ENCODE measurements around the gene PCGF3.
A peak's percentile ranks its signal among the peaks of the same experiment; 100 is the strongest.

PCGF3 gene

DNA sequence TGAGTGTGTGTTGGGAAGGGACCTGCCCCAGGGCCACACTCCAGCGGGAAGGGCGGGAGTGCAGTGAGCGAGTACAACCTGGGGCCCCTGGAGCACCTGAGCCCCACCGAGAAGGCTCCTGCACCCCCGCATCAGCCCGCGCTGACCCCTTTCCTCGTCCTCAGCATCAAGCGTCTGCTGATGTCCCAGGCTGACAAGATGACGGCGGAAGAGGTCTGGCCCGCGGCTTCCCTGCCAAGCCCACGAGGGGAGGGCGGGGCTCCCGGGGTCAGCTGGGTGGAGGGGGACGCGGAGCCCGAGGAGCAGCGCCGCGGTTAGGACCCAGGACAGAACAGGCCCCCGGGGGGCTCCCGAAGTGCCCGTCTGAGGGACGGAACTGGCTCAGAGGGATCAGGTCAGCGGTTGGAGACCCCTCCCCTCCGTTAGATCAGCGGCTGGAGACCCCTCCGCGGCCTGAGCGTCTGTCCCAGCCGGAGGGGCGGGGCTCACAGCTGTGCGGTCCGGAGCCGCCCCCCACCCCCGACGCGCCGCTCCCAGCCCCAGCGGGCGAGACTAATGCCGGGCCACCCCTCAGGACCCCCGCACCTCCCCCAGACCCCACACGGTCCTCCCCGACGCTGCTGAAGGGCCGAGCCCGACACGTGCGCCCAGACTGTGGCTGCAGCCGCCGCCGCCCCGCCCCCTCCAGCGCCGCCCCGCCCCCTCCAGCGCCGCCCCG is 24.5 kb upstream of the PCGF3 start:
- H3K27me3 ChIP-seq (ENCODE audit: insufficient read depth, insufficient read length), result no peaks in the 10 kb centered on the region
- no peak for DNase-seq (ENCODE audit: low read depth, low spot score)
- H3K9me3 ChIP-seq (ENCODE audit: insufficient read depth, low read length), result no peaks in the 10 kb centered on the region
- peak overlapping the region; percentile 46 for H3K4me3 ChIP-seq (ENCODE audit: insufficient read length, low read depth)
- TF ChIP-seq YY1 (IDR thresholded peaks at IDR 0.05; ENCODE audit: insufficient read depth, insufficient read length) (no peak), ZNF274 (IDR thresholded peaks at IDR 0.05; ENCODE audit: low read depth, low read length) (no peak), SUZ12 (IDR thresholded peaks at IDR 0.05; ENCODE audit: extremely low read depth, insufficient read depth, insufficient read length) (no peak)
- no peaks in the 10 kb centered on the region for H3K36me3 ChIP-seq (ENCODE audit: insufficient read depth, insufficient read length, low read length)
- peaks cover 43% of the 10 kb centered on the region for H3K4me1 ChIP-seq (ENCODE audit: insufficient read depth, insufficient read length)
- peak overlapping the region; percentile 65 for H3K9ac ChIP-seq (ENCODE audit: insufficient read length, low read depth)

GRCh38 chr4:681736-682451 is 23.7 kb upstream of the PCGF3 start:
- no peak overlapping the region for H3K4me3 ChIP-seq (ENCODE audit: insufficient read length, low read depth)
- TF ChIP-seq YY1 (IDR thresholded peaks at IDR 0.05; ENCODE audit: insufficient read depth, insufficient read length) (no peak), ZNF274 (IDR thresholded peaks at IDR 0.05; ENCODE audit: low read depth, low read length) (no peak), SUZ12 (IDR thresholded peaks at IDR 0.05; ENCODE audit: extremely low read depth, insufficient read depth, insufficient read length) (no peak)
- no peaks in the 10 kb centered on the region for H3K27me3 ChIP-seq (ENCODE audit: insufficient read depth, insufficient read length)
- no peak overlapping the region for H3K9ac ChIP-seq (ENCODE audit: insufficient read length, low read depth)
- no peaks in the 10 kb centered on the region for H3K9me3 ChIP-seq (ENCODE audit: insufficient read depth, low read length)
- peaks cover 39% of the 10 kb centered on the region for H3K4me1 ChIP-seq (ENCODE audit: insufficient read depth, insufficient read length)
- no peaks in the 10 kb centered on the region for H3K36me3 ChIP-seq (ENCODE audit: insufficient read depth, insufficient read length, low read length)
- no peak for DNase-seq (ENCODE audit: low read depth, low spot score)

GRCh38 chr4:682490-683172 is 23.0 kb upstream of the PCGF3 start:
- peaks cover 41% of the 10 kb centered on the region for H3K4me1 ChIP-seq (ENCODE audit: insufficient read depth, insufficient read length)
- TF ChIP-seq SUZ12 (IDR thresholded peaks at IDR 0.05; ENCODE audit: extremely low read depth, insufficient read depth, insufficient read length), result no peak
- no peak for TF ChIP-seq YY1 (IDR thresholded peaks at IDR 0.05; ENCODE audit: insufficient read depth, insufficient read length)
- no peak for TF ChIP-seq ZNF274 (IDR thresholded peaks at IDR 0.05; ENCODE audit: low read depth, low read length)
- H3K27me3 ChIP-seq (ENCODE audit: insufficient read depth, insufficient read length), result no peaks in the 10 kb centered on the region
- no peaks in the 10 kb centered on the region for H3K9me3 ChIP-seq (ENCODE audit: insufficient read depth, low read length)
- no peaks in the 10 kb centered on the region for H3K36me3 ChIP-seq (ENCODE audit: insufficient read depth, insufficient read length, low read length)
- no peak for DNase-seq (ENCODE audit: low read depth, low spot score)
- H3K9ac ChIP-seq (ENCODE audit: insufficient read length, low read depth), result no peak overlapping the region
- H3K4me3 ChIP-seq (ENCODE audit: insufficient read length, low read depth), result no peak overlapping the region

DNA sequence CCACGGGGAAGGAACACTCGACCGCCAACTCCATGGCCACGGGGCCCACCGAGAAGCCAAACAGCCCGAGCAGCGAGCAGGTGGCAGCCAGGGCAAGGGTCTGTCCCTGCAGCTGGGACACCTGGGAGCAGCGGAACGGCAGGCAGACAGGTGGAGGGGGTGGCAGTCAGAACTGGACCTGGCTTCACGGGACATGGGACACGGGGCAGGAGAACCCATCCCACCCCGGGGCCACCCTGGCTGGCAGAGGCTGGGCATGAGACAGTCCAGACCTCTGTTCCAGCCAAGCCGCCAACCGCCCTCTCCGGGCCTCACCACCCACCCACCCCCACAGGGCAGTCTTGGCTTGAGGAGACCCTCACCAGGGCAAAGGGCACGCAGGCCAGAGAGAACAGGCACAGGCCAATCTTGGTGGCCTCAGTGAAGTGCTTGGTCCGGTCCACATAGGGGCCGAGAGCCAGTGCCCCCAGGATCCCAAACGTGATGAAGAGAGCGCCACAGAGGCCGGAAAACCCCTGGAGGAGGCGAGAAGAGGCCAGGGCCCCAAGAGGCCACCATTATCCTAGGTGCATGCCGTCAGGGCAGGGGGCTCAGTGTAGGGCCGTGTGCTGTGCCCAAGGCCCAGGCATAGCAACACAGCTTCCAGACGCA is 22.3 kb upstream of the PCGF3 start:
- no peak for DNase-seq (ENCODE audit: low read depth, low spot score)
- H3K36me3 ChIP-seq (ENCODE audit: insufficient read depth, insufficient read length, low read length), result no peaks in the 10 kb centered on the region
- no peak for TF ChIP-seq YY1 (IDR thresholded peaks at IDR 0.05; ENCODE audit: insufficient read depth, insufficient read length)
- TF ChIP-seq SUZ12 (IDR thresholded peaks at IDR 0.05; ENCODE audit: extremely low read depth, insufficient read depth, insufficient read length), result no peak
- TF ChIP-seq ZNF274 (IDR thresholded peaks at IDR 0.05; ENCODE audit: low read depth, low read length), result no peak
- H3K9ac ChIP-seq (ENCODE audit: insufficient read length, low read depth), result peak overlapping the region; percentile 33
- no peak overlapping the region for H3K4me3 ChIP-seq (ENCODE audit: insufficient read length, low read depth)
- H3K9me3 ChIP-seq (ENCODE audit: insufficient read depth, low read length), result no peaks in the 10 kb centered on the region
- H3K4me1 ChIP-seq (ENCODE audit: insufficient read depth, insufficient read length), result peaks cover 43% of the 10 kb centered on the region
- H3K27me3 ChIP-seq (ENCODE audit: insufficient read depth, insufficient read length), result no peaks in the 10 kb centered on the region

- Histone ChIP-seq H3K4me1 (ENCODE audit: insufficient read depth, insufficient read length) (peaks cover 48% of the 10 kb centered on the region), H3K36me3 (ENCODE audit: insufficient read depth, insufficient read length, low read length) (no peaks in the 10 kb centered on the region), H3K9ac (ENCODE audit: insufficient read length, low read depth) (peak overlapping the region; percentile 36), H3K9me3 (ENCODE audit: insufficient read depth, low read length) (no peaks in the 10 kb centered on the region), H3K27me3 (ENCODE audit: insufficient read depth, insufficient read length) (no peaks in the 10 kb centered on the region), H3K4me3 (ENCODE audit: insufficient read length, low read depth) (no peak overlapping the region)
- TF ChIP-seq SUZ12 (IDR thresholded peaks at IDR 0.05; ENCODE audit: extremely low read depth, insufficient read depth, insufficient read length) (no peak), YY1 (IDR thresholded peaks at IDR 0.05; ENCODE audit: insufficient read depth, insufficient read length) (no peak), ZNF274 (IDR thresholded peaks at IDR 0.05; ENCODE audit: low read depth, low read length) (no peak)
- peak; percentile 73 for DNase-seq (ENCODE audit: low read depth, low spot score)
Measured at GRCh38 chr4:683982-684622, 21.5 kb upstream of the PCGF3 start.

GRCh38 chr4:684623-685327 is 20.9 kb upstream of the PCGF3 start:
- TF ChIP-seq YY1 (IDR thresholded peaks at IDR 0.05; ENCODE audit: insufficient read depth, insufficient read length) (no peak), ZNF274 (IDR thresholded peaks at IDR 0.05; ENCODE audit: low read depth, low read length) (no peak), SUZ12 (IDR thresholded peaks at IDR 0.05; ENCODE audit: extremely low read depth, insufficient read depth, insufficient read length) (no peak)
- DNase-seq (ENCODE audit: low read depth, low spot score), result no peak
- no peaks in the 10 kb centered on the region for H3K9me3 ChIP-seq (ENCODE audit: insufficient read depth, low read length)
- H3K4me3 ChIP-seq (ENCODE audit: insufficient read length, low read depth), result no peak overlapping the region
- peaks cover 55% of the 10 kb centered on the region for H3K4me1 ChIP-seq (ENCODE audit: insufficient read depth, insufficient read length)
- no peaks in the 10 kb centered on the region for H3K36me3 ChIP-seq (ENCODE audit: insufficient read depth, insufficient read length, low read length)
- H3K27me3 ChIP-seq (ENCODE audit: insufficient read depth, insufficient read length), result no peaks in the 10 kb centered on the region
- H3K9ac ChIP-seq (ENCODE audit: insufficient read length, low read depth), result peak overlapping the region; percentile 36
